Measurements from ENCODE around the gene RAB39B.
"Not testable (repeated sequence)": the region's sequence is repeated elsewhere in the genome, so short reads cannot be mapped to it uniquely, and the experiment has no call there.

RAB39B gene, protein sequence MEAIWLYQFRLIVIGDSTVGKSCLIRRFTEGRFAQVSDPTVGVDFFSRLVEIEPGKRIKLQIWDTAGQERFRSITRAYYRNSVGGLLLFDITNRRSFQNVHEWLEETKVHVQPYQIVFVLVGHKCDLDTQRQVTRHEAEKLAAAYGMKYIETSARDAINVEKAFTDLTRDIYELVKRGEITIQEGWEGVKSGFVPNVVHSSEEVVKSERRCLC

DNA sequence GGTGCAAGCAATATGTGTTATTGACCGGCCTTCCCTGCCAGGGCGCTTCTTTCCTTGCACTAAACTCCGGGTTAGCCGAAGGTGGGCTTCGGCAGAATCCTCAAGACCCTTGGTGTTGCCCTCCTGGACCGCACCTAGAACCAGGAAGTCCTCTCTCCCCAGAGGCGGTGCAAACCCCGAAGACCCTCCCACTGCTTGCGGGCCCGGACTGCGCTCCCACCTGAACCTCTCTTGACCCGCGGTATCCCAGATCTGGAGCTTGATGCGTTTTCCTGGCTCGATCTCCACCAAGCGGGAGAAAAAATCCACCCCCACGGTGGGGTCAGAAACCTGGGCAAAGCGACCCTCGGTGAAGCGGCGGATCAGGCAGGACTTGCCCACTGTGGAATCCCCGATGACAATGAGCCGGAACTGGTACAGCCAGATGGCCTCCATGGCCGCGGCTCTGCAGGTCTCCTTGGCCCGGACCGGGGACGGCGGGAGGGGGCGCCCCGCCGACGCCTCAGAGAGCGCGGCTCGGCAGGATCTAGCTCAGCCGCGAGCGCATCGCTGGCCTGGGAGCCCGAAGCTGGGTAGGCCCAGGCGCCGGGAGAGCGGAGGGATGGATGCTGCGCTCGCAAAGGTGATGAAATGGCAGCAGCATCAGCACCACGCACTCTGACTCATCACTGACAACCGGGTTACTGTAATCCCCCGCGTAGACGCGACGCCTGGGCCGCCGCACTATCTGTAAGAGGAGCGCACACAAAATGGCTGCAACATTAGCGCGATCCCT, at the start of gene RAB39B:
Gene RAB39B, minus strand, starts transcription at position 638 of the 775 bp plus-strand sequence. Its CDS starts 203 bp downstream, at position 435.
- DNase-seq: peak; percentile 23

DNA sequence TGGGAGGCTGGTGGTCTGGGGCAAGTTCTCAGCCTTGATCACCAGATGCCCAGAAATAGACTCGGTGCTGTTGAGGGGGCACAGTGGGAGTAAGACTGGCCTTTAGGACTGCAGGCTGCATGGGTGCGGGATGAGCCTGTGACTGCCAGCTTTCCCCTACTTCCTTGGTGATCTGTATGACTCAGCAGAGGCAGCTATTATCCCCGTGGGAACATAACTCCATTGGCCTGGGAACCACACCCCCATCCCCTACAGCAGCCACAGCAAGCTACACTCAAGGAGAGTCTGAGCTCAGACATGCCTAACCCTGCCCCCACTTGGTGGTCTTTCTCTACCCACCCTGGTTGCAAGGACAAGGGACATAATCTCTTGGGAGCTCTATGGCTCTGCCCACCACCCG, 49.5 kb upstream of the RAB39B start:
- no peak for DNase-seq

DNA sequence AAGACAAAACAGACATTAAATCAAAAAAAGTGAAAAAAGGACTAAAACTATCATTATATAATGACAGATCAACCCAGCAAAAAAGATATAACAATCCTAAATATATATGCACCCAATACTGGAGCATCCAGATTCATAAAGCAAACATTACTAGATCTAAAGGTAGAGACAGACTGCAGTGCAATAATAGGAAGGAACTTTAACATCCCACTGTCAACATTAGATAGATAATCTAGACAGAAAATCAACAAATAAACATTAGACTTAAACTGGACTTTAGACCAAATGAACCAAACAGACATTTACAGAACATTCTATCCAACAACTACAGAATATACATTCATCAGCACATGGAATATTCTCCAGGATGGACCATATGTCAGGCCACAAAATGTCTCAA, 29.5 kb upstream of the RAB39B start:
- DNase-seq: no peak

DNA sequence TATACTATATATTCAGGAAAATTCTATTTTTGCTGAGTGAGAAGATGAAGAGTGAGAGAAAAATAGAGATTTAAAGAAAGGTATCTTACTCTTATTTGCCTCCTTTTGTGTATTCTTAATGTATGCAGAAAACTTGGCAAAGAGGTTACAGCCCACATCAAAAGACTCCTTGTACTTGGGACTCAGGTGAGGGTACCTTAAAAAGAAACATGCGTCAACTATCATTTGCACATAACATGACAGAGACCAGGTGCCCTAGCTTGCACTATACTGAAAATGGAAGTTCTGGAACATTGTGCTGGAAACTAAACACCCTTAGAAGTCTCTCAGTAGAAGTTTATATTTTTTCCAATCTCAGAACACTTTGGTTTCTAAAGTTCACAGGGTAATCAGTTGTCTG, 15.6 kb upstream of the RAB39B start:
- DNase-seq: no peak

DNA sequence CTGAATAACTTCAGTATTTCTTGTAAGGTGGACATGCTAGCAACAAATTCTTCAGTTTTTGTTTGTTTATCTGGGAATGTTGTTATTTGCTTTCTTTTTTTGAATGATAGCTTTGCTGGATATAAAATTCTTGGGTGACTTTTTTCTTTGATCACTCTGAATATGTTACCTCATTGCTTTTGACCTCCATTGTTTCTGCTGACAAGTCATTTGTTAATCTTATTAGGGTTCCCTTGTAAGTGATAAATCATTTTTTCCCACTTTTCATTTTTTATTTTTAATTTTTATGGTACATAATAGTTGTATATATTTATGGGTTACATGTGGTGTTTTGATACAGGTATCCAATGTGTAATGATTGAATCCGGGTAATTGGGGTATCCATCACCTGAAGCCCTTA, 6.7 kb upstream of the RAB39B start:
- no peak for DNase-seq

DNA sequence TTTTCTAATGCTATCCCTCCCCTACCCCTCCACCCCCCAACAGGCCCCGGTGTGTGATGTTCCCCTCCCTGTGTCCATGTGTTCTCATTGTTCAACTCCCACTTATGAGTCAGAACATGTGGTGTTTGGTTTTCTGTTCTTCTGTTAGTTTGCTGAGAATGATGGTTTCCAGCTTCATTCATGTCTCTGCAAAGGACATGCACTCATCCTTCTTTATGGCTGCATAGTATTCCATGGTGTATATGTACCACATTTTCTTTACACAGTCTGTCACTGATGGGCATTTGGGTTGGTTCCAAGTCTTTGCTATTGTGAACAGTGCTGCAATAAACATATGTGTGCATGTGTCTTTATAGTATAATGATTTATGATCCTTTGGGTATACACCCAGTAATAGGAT, 3.7 kb upstream of the RAB39B start:
- DNase-seq: not testable (repeated sequence)

DNA sequence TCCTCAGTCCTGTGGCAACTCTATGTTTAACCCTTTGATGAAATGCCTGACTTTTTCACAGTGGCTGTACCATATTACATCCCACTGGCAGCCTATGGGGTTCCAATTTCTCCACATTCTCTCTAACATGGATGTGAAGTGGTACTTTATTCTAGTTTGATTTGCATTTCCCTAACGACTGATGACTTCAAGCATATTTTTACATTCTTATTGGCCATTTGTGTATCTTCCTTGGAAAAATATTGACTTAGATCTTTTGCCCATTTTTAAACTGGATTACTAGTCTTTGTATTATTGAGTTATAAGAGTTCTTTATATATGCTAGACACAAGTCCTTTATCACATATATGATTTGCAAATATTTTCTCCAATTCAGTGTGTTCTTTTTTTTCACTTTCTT, 2.1 kb upstream of the RAB39B start:
- DNase-seq: no peak

DNA sequence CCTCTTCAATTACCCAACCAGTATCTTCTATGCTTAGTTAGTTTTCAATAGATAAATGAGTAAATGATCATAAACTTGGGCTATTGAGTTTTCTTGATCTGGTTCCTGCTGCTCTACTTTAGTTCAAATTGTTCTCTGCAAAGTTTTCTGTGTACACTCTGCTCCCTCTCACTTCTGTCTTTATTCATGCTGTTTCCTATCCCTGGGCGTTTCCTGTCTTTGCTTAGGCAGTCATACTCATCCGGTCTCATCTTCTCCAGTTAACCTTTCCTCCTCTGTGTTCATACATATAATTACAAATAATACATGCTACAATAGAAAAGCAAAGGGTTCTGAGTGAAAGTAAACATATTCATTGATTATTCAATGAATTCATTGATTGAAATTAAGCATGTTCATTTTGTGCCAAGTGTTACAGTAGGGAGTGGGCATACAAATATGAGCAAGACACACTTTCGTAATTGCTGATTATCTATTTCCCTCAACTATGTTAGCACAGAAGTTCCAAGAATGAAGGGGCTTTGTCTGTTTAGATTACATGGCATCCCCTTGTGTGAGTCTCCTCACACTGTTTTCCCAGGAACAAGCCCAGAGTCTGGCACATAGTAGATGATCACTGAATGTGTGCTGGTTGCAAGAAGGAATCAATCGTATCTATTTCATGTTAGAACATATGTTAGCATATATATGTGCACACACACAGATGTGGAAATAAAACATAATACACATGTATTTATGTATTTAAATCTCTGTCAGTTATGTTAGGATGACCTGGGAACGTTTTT, 1.1 kb downstream of the RAB39B start:
- no peak for DNase-seq

DNA sequence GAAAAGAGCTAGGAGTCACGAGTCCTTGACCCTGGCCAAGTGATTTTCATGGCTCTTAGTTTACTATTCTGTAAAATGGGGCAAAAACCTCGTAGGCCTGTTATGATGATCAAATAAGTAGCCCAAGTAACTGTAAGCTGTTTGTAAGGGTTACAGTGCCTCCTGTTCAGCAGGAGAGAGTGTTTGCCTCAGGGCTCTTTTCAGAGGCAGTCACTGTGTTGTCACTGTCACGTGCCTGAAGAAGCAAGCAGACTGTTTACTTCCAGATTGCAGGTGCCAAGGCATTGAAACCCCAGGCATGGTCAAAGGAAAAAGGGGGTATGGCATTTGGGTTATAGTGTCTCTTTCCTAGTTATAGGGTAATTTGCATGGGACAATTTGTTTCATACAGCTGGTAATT, 4.5 kb downstream of the RAB39B start:
- no peak for DNase-seq

DNA sequence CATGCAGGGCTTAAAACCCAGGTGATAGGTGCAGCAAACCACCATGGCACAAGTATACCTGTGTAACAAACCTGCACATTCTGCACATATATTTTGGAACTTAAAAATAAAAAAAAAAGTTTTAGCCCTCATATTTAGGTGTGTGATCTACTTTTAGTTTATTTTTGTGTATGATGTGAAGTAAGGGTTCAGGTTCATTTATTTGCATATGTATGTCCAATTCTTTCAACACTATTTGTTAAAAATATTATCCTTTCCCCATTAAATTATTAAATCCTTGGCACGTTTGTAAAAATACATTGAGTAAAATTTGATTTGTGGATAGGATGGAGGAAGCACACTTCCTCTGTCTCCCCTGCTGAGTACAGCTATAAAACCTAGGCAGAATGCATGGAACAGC, 12.9 kb downstream of the RAB39B start:
- DNase-seq: no peak

DNA sequence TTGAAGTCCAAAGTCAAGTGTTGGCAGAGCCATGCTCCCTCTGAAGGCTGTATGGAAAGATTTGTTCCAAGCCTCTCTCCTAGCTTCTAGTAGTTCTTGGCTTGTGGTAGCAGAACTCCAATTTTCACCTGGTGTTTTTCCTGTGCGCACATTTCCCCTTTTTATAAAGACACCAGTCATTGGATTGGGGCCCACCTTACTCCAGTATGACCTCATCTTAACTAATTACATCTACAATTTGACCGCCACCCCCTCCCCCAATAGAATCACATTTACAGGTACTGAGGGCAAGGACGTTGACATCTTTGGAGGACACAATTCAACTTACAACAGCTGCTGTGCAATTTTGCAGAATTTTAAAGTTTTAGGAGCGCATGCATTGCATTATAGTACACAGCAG, 16.8 kb downstream of the RAB39B start:
- DNase-seq: no peak

DNA sequence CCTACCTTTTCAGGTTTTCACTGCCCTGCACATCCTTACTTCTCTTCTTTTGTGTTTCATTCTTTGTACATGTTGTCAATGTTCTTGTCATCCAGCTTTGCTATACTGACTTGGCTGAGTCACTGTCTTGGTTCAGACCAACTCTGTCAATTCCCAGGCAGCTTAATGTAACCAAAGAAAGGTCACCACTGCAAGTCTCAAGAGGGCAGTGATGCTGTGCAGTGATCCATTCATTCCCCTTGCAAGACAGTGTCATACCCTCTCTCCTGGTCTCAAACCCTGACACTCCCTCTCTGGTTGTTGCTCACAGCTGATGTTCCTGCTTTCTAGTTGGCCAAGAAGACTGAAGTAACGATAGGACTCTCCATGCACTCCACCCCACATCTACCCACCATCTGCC, 17.5 kb downstream of the RAB39B start:
- no peak for DNase-seq

DNA sequence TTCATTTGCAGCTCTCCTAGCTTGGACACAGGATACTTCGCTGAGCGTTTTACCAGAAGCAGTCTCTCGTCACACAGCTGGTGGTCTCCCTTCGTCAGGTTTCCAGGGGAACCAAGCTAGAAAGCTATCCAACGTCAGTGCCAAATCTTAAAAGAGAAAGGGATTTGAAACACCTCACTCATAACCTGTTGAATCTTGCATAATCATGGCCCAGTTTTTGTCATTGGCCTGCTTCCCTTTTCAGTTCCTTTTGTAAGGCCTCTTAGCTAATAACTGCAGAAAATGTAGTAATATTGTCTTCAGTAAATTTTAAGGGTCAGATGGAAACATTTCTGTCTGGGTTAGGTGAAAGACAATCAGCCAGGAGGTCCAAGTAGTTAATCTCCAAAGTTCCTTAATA, 22.0 kb downstream of the RAB39B start:
- DNase-seq: no peak

DNA sequence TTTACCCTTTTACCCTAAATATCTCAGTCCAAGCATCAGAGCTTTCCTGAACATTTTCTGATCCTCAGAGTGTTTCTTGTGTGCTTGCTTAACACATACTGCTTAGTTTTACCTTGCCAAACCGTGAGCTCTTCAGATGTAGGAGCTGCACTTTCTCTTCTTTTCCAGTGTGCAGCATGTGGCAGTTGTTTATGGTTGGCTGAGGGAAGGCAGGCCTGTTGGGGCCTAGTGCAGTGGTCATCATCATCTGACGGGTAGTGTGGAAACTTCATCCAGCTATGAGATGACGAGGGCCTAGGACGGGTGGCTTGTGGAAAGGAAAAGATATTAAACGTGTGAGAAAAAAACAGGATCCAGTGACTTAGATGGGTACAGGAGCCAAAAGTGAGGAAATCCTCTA, 26.6 kb downstream of the RAB39B start:
- no peak for DNase-seq

DNA sequence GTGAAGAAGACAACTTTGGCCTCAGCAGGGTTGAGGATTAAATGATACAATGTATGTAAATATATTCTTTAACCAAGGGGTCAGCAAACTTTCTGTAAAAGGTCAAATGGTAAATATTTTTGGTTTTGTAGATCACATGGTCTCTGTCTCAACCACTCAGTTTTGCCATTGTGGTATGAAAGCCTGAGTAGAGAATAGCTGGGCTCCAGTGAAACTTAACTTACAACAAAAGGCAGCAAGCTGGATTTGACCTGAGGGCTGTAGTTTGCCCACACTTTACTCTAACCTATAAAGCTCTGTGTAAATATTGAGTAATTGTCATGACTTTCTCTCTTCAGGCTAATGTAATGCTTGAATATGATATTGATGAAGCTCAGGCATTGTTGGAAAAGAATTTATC, 28.4 kb downstream of the RAB39B start:
- DNase-seq: no peak

DNA sequence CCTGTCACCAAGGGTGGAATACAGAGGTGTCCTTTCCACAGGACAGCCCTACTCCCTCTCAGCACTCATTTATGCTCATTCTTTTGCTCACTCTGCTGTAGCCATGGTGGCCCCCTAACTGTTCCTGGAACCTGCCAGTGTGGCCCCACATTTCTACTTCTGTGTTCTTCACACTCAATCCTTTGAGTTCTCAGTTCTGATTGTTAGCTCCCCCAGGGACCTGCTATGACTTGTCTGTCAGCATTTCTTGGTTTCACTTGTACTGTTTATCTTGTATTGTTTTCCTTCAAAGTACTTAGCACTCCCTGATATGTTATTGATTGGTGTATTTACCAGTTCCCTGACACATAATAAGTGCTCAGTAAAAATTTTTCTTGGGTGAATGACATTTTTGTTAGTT, 33.1 kb downstream of the RAB39B start:
- no peak for DNase-seq

DNA sequence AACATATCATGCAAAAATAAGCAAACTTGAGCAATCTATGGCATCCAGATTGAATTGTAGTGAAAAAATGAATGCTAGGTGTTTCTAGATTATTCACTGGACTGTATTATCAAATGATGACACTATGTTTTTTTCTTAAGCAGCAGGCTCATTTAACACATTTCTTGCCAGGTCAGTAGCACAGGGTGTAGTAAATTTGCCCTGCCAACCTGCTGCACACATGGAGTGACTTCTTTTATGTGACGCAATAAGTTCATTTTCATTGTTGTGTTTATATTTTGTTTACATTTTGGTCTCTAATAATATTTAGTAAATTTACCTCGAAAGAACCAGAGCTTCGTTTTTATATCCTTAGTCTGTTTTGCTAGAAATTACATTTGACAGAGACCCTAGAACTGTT, 38.5 kb downstream of the RAB39B start:
- no peak for DNase-seq

DNA sequence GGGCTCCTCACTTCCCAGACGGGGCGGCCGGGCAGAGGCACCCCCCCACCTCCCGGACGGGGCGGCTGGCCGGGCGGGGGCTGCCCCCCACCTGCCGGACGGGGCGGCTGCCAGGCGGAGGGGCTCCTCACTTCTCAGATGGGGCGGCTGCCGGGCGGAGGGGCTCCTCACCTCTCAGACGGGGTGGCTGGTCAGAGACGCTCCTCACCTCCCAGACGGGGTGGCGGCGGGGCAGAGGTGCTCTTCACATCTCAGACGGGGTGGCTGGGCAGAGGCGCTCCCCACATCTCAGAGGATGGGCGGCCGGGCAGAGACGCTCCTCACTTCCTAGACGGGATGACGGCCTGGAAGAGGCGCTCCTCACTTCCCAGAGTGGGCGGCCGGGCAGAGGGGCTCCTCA, 40.5 kb downstream of the RAB39B start:
- not testable (repeated sequence) for DNase-seq

DNA sequence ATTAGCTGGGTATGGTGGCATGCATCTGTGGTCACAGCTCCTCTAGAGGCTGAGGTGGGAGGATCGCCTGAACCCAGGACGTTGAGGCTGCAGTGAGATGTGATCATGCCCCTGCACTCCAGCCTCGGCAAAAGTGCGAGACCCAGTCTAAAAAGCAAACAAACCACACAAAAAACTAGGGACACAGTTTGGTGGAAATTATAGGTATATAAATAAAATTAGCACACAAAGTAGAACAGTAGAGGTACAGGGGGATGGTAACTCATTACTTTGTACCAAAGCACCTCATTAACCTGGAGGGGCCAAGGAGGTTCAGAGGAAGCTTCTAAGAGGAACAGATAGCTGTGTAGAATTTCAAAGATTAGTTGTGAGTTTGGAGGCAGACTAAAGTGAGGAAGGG, 42.9 kb downstream of the RAB39B start:
- DNase-seq: no peak

DNA sequence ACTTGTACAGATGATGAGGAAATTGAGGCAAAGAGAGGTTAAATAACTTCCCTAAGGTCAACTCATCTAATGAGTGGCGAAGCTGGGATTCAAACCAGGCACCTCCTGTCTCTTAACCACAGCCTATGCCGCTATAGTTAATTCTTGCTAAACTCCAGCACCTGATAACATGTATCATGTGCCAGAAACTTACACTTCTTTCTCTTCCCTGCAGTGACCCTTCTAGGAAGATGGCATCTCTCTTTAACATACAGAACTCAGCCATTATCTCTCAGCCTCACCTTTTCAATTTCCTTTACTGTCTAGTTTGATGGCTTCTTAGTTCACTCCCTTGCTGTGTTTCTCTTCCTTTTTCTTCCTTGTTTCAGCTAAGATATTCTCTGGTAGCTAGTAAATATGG, 45.5 kb downstream of the RAB39B start:
- DNase-seq: no peak

DNA sequence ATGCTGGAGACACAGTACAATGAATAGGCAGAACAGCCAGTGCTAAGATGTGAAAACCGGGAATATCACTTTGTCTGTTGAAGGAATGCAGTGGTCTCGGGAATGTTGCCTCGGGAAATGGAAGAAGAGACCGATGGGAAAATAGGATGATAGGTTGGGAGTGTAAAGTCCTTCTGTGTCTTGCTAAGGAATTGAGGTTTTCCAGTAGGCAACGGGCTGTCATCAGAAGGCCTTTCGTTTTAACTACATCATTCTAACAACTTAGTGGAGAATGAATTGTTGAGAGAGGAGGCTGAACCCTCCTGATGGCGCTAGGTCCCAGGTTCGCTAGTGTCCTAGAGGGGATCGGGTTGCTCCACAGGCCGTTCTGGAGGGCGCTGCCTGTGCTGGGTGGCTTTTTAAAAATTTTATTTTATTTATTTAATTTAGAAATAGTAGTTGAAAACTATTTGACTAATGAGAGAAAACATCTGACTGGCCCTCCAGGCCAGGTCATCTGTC, 47.3 kb downstream of the RAB39B start:
- DNase-seq: no peak

DNA sequence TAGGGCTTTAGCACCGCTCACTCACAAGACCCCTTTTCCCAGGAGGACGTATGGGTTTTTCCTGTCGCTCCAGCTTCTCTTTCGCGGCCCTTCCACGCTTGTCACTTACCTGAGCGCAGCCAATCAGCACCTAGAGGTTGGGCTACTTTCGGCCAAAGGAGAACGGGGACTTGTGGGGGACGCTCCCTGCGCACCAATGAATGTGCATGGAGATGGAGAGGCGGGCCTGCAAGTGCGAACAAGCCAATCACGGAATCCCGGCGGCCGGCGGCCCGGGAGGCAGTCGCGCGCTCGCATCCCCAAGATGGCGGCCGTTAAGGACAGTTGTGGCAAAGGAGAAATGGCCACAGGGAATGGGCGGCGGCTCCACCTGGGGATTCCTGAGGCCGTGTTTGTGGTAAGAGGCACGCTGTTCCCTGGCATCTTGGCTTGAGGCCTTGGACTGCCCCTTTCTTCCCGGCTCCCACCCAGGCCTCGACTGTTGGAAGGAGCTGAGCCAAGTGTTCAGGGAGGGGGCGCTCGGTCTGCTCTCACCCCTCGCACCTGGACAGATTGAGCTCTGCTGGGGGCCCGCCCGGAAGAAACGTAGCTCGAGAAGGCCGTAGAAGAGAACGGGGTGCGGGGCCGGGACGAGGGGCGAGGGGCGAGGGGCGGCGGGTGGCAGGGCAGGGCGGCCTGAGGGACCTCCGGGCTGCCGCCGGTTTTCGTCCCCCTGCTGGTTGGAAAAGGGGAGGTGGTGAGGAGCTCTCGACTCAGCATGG, 47.9 kb downstream of the RAB39B start, which contains the start of gene VBP1:
Gene VBP1, plus strand, starts transcription at position 282 of the 761 bp plus-strand sequence. Its CDS starts 23 bp downstream, at position 305.
- DNase-seq: peak; percentile 95
